GM19351 (cell line): ENCODE data around the gene PEX7.
"Not testable (repeated sequence)": the region's sequence is repeated elsewhere in the genome, so short reads cannot be mapped to it uniquely, and the experiment has no call there.

ENCODE experiments used
- ATAC-seq: cut with Tn5 transposase; IDR thresholded peaks from one replicate; pipeline ENCODE4 v1.9.1; 2021; ENCODE audit warnings: mild to moderate bottlenecking, moderate library complexity; ENCODE audit not compliant: unreplicated experiment

Gene PEX7

DNA sequence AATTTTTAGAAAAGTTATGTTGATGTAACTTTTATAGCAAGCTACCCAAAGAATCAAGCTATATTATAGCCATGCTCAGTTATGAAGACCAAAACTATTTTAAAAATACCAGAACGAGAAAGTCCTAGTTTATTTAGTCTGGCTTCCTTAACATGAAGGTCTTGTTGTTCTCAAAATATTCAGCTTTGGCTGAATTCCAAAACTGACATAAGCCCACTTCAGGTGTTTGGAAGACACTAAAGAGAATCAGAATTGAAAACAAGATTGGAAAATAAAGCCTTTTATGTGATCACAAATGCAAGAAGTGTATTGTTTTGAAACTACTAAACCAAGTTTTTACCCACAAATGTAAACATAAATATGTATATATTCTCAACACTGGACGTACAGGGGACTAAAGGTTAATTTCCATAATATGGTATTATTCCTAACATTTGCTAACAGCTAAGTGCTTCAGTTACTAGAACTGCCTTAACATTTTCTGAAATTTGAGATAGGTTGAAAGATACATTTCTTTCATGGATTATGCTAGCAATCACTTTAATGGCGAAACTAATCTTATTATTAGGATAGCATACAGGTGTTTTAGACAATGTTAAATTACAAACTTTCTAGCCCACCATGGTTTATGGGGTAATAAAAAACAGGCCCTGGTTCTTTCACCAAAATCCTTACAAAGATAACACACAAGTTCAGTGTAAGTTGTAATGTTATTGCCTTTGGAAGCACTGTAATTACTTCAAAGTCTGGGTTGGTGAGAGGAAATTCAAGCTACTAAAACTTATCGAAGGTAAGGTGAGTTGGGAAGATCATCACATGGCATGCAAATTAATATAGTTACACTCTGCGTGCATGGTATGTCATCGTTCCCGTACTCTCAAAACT, 31.7 kb upstream of the PEX7 start:
- ATAC-seq, result no peak

DNA sequence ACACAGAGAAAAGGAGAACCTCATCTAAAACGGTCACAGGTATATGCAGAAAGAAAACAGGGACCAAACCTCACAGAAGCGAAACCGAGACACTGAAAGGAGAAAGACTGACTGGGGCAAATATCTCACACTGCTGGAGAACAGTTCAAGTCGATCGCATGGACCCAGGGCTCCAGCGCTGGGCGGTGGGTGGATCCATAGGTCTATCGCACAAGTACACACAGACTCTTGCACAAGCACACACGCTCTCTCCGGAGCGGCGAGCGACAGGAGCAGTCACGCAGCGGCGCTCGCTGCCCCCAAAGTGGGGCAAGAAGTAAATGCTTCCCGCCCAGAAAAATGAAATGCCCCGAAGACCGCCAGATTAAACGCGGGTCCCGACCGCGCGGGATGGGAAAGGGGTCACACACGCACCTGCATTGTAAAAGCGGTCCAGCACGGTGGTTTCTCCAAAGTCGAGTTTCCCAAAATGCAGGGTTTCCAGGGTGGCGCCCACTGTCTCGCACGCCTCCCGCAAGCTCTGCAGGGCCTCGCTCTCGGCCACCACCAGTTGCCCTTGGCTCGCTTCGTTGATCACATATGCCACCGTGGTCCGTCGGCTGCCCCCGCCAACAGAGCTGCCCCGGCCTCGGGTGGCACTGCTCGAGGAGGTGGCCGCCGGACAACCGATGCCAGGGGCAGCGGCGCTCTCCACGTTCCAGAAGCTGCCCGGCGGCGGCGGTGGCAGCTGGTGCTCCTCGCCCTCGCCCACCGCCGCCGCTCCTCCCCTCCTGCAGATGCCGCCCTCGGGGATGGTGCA, 30.9 kb upstream of the PEX7 start:
- peak; percentile 34 for ATAC-seq

DNA sequence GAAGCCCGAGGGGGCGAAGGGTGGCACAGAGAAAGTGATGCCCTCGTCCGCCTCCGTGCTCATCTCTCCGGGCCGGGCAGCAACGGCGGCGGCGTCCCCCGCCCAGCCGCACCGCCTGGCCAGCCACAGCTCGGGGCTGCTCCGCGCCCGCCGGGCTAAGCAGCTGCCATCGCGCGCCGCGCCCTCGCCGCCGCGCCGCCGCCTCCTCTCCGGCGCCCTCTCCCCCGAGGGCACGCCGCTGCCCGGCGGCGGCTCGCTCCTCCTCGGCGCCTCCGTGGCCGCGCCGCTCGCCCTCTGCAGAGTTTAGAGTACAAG, 30.3 kb upstream of the PEX7 start:
- no peak for ATAC-seq

DNA sequence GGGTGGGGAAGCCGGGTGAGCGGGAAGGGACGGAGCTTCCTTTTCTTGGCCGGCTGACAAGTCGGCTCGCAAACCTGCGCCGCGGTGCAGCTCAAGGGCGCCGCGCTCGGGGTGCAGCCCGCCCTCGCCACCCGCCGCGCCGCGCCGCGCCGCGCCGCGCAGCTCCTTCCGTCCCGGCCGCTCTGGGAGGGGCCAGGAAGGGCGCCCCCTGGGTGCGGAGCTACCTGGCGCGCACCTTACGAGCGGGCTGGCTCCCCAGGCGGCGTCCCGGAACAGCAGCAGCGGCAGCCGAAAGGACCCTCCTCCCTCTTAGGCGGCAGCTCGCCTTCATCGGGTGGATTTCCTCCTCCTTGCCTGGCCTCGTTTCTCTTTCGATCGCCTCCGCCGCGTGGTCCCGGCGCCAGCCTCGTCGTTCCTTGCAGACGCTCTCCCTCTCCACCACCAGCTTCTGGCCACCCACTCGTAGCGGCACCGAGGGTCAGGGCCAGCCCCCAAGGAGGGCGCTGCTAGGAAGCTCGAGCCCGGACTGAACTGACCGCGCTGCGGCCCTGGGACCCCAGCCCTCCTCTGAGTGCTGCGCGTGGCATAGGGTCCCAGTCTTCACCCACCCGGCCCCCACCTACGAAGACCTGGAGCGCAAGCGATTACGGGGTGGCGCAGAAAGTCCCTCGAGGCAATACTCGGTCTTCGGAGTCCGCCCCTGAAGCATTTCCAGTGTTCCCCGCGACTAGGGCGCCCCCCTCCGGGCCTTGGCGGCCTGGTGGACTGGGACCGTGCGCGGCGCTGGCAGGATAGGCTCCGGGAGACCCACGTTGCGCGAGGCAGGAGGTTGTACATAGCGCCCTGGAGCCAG, 29.8 kb upstream of the PEX7 start, which contains the start of gene MAP3K5:
Gene MAP3K5, minus strand, starts transcription at position 68 of the 853 bp plus-strand sequence. CDS start 320 bp downstream, outside the sequence.
- ATAC-seq, result peak; percentile 57

DNA sequence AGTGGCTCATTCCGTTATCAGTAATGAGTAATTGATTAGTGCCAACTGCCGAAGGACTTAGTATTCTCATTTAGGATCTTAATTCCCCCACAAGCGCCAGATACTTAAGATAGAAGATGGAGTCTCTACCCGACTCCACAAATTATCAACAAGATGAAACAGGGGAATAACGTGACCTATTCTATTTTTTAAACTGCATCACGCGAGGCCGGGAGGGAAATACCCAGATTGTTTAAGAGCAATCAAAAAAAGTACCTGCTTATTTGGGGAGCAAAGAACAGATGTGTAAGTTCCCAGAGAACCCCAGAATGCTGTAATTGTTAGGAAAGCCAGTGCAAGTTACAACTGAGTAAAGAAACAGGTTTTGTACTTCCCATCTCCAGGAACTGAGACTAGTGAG, 29.0 kb upstream of the PEX7 start:
- no peak for ATAC-seq

DNA sequence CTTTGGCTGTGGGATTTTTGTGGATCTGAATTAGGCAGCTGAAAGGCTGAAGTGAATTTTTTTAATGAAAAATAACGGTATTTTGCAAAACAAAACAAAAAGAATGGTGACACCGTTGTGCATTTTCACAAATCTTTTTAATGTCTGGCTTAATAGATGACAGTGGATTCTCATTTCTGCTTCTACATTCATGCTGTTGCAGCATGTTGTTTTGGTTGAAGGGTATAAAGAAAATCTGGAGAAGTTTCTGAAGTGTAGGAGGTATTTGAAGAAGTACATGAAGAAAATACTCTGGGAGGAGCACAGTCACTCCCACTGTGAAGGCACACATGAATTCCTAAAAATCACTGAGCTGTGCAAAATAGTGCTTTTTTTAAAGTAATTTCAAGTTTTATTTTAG, 27.0 kb upstream of the PEX7 start:
- no peak for ATAC-seq

DNA sequence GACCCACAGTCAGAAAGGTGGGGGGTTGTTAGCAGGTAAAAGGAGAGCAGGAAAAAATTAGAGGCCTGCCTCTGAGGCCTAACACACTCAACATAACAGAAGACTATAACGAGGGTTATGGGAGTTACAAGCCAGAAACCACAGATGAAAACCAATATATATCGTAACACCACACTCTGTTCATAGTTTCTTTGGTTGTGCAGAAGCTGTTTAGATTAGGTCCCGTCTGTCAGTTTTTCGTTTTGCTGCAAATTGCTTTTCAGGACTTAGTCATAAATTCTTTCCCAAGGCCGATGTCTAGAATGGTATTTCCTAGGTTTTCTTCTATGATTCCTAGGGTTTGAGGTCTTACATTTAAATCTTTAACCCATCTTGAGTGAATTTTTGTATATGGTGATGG, 26.4 kb upstream of the PEX7 start:
- no peak for ATAC-seq

DNA sequence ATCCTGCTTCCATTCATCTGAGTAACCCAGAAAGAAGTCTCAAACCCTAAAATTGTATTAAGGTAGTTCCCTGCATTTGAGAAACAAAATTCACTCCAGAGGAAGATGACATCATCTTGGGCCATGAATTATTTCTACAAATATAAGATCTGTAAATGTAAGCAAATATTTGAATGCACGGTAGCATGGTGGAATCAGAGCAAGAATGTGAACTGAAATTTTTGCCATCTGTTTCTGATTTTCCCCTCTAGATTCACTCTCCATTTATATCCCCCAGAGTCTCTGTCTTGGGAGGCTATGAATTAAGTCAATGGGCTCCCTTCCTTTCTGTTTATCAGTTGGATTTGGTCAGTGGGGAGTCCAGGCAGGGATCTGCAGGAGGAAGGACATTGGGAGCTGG, 24.3 kb upstream of the PEX7 start:
- no peak for ATAC-seq

DNA sequence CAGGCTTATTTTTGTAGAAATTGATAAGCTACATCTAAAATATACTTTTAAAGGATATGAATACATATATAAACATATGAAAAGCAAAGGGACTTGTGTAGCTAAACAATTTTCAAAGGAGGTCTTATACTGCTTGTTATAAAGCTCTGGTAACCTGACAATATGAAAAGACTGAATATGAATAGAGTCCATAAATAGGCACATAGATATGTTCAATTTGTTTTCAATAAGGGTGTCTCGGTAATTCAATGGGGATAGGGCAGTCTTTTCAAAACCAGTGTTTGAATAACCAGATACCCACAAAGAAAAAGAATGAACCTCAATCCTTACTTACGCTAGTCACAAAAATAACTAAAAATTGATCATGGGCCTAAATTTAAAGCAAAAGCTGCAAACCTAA, 20.8 kb upstream of the PEX7 start:
- ATAC-seq, result no peak

DNA sequence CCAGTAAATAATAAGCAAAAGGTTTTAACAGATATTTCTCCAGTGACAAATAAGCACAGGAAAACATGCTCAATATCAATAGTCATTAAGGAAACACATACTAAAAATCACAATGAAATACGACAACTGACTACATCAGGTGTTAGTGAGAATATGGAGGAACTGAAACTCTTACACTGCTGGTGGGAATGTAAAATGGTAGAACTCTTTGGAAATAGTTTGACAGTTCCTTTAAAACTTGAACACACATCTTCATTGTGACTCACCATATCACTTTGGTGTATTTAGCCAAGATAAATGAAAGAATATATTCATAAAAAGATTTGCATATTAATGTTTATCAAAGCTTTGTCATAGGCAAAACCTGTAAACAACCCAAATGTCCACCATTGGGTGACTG, 18.8 kb upstream of the PEX7 start:
- no peak for ATAC-seq

DNA sequence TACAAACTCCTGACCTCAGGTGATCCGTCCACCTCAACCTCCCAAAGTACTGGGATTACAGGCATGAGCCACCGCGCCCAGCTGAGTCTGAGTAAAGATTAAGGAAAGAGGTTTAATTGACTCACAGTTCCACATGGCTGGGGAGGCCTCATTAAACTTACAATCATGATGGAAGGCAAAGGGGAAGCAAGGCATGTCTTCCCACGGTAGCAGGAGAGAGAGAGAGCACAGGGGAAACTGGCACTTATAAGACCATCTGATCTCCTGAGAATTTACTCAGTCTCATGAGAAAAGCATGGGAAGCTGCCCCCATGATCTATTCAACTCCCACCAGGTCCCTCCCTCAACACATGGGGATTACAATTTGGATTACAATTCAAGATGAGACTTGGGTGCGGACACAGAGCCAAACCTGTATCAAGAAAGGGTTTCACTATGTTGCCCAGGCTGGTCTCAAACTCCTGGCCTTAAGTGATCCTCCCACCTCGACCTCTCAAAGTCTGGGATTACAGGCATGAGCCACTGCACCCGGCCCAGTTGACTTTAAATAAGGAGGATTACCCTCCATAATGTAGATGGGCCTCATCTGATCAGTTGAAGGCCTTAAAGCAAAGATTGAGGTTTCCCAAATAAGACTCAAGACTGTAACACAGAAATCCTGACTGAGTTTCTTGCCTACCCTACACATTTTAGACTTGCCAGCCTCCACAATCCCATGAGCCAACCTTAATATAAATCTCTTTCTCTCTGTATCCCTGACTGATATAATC, 13.1 kb upstream of the PEX7 start:
- no peak for ATAC-seq

DNA sequence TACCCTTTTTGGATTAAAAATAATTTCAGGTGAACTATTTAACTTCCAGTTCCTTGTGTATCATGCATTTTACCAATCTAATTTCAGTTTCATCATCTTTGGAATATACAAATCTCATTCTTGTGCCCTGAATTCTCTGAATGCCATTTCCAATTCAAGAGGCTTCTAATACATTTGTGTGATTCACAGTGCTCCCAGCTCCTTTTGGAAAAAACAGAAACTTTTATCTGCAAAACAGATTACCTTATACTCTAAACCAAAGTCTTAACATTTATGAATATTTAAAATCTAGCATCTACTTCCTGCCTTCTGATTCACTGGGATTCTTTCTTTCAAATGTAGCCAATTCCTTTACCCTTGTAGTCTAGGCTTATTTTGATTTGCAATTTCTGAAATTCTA, 11.1 kb upstream of the PEX7 start:
- no peak for ATAC-seq

DNA sequence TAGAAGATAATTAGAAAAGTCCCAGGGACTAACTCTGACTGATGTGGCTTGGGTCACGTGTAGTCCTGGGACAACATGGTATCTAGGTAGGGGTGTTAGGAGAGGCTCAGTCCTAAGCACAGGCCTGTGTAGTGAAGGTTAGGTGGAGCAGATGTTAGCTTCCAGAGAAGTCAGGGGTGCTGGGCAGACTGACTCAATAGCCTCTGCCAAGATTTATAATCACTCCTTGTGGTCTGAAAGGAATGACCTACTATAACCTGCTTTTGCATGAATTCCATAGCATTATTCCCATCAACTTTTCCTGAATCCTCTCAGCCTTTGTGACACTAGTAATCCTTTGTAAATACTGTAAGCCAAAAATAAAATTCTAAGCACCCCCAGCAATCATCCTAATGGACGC, 10.2 kb upstream of the PEX7 start:
- ATAC-seq, result no peak

DNA sequence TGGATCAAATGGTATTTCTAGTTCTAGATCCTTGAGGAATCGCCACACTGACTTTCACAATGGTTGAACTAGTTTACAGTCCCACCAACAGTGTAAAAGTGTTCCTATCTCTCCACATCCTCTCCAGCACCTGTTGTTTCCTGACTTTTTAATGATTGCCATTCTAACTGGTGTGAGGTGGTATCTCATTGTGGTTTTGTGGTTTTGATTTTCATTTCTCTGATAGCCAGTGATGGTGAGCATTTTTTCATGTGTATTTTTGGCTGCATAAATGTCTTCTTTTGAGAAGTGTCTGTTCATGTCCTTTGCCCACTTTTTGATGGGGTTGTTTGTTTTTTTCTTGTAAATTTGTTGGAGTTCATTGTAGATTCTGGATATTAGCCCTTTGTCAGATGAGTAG, 6.8 kb upstream of the PEX7 start:
- ATAC-seq, result not testable (repeated sequence)

DNA sequence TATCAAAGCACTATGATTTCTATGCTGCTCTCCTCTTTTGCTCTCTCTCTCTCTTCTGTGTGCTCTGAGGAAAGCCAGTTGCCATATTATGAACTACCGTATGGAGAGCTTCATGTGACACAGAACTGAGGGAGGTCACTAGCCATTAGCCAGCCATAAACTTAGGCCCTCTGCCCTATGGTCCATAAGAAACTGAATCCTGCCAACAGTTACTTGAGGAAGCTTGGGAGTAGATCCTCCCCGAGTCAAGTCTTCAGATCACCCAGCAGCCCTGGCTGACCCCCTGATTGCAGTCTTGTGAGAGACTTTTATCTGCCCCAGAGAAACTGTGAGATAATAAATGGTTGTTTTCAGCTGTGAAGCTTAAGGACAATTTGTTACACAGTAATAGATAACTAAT, 5.7 kb upstream of the PEX7 start:
- ATAC-seq, result no peak

DNA sequence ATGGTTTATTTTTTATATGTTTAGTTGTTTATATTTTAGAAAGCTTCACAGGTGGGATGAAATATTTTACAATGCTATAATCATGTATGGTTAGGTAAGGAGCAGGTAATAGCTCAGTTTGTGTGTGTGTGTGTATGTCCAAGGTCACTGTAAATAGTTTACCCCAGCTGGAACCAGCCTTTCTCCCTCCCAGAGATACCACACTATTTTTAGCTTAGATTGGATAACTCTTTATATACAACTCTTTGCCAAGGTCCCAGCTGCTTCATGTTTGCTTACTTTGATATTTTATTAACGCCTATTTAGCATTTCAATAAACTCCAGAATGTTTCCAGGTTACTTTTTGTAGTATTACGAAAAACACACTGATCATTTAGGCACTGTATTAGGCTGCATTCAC, 1.8 kb upstream of the PEX7 start:
- ATAC-seq, result no peak

DNA sequence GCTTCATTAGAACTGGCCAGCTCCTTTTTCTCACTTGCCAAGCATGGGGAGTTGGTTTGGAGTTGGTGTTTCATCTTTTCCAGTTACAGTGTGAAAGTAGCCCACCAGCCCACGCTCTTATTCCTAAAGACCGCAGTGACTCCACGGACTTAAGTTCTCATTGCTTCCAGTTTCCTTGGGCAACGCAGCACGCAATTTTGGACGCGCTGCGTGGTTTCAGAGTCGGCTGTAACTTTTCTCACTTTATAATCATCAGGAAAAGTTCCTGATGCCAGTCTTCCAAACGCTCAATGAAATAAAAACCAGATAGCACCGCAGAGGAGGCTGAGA, 381 bp upstream of the PEX7 start:
- peak; percentile 5 for ATAC-seq

DNA sequence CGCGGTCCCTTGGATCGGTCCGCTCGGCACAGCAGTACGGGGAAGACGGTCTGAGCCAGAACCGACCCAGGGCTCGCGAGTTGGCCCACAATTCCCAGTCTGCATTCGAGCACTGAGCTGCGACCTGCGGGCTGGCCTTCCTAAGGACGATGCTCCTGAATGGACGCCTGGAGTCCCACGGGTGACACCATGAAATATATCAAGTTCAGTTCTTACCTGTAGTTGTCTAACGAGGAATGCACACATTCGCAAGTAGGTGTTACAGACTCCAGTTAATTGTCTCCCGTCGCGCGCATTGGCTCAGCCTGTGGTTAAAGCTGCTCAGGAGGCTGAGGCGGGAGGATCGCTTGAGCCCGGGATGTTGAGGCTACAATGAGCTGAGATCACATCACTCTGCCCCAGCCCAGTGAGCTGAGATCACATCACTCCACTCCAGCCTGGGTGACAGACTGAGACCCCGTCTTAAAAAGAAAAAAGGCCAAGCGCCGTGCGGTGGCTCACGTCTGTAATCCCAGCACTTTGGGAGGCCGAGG, 802 bp downstream of the PEX7 start:
- ATAC-seq, result no peak

DNA sequence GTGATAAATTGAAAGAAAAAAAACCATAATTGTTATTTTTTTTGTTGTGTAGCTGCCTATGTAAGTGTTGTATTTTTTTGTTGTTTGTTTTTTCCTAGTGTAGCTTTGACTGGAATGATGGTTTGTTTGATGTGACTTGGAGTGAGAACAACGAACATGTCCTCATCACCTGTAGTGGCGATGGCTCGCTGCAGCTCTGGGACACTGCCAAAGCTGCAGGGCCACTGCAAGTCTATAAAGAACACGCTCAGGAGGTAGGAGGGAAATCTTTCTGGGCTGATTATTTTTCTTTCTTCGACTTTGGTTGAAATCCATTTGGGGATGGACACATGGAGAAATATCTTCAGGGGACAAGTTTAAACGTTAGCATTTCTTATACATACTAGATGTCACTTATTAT, 3.8 kb downstream of the PEX7 start:
- no peak for ATAC-seq

DNA sequence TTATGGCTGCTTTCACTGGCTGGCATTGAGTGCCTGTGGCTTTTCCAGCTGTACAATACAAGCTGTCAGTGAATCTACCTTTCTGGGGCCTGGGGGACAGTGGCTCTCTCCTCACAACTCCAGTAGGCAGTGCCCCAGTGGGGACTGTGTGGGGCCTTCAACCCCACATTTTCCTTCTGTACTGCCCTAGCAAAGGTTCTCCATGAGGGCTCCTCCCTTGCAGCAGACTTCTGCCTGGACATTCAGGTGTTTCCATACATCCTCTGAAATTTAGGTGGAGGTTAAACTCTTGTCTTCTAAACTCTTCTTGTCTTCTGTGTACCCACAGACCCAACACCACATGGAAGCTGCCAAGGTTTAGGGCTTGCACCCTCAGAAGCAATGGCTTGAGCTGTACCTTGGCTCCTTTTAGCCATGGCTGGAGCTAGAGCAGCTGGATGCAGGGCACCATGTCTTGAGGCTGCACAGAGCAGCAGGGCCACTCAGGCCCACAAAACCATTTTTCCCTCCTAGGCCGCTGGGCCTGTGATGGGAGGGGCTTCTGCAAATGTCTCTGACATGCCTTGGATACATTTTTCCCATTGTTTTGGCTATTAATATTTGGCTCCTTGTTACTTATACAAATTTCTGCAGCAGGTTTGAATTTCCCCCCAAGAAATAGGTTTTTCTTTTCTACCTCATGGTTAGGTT, 9.6 kb downstream of the PEX7 start:
- ATAC-seq, result no peak
